Activated T-cell treated with anti-CD3 and anti-CD28 coated beads, Interleukin-2, amount 50 U/mL, for 4 hours (primary cell): ENCODE data around the gene CFAP107. TPM values are rescaled to one million over a fixed set of nuclear protein-coding genes. Genes with fewer than 3 reads are reported as not detected.
"Not testable (repeated sequence)": the region's sequence is repeated elsewhere in the genome, so short reads cannot be mapped to it uniquely, and the experiment has no call there.

Experiments
- ATAC-seq, 2 donors: fragments of 200-7000 bp; cut with Tn5 transposase; one replicate each; pipeline ENCODE4 v1.10.0; 2021
- DNase-seq: peaks from one replicate; pipeline ENCODE4 v3.0.0-alpha.2; 2020
- H3K27me3 Mint-ChIP-seq: one replicate; pipeline ENCODE4 v1.8.0; 2021; ENCODE audit warnings: low read depth, mixed read lengths
- H3K36me3 Mint-ChIP-seq: one replicate; pipeline ENCODE4 v1.8.0; 2022; ENCODE audit warnings: mixed read lengths; ENCODE audit not compliant: insufficient read depth
- H3K4me1 Mint-ChIP-seq: one replicate; pipeline ENCODE4 v1.8.0; 2021; ENCODE audit warnings: low read depth, mixed read lengths
- H3K4me3 Mint-ChIP-seq: one replicate; pipeline ENCODE4 v1.8.0; 2021; ENCODE audit warnings: mild to moderate bottlenecking, moderate library complexity, mixed read lengths
- H3K9me3 Mint-ChIP-seq: one replicate; pipeline ENCODE4 v1.8.0; 2021; ENCODE audit warnings: mixed read lengths
- total RNA-seq, 3 donors: library from RNA; stranded (reverse); gene quantifications; one replicate each; pipeline ENCODE4 v1.2.1, GENCODE V29; 2021

Gene CFAP107
- total RNA-seq, 3 donors from 2014 or later: not detected

- H3K4me3 Mint-ChIP-seq: no peak overlapping the region
- H3K9me3 Mint-ChIP-seq: no peaks in the 10 kb centered on the region
- no peak for DNase-seq
- H3K4me1 Mint-ChIP-seq: no peaks in the 10 kb centered on the region
- no peak for ATAC-seq
- H3K27me3 Mint-ChIP-seq: peaks cover 16% of the 10 kb centered on the region
- no peaks in the 10 kb centered on the region for H3K36me3 Mint-ChIP-seq
These were observed 28.6 kb upstream of the CFAP107 start for GRCh38 chr1:12717301-12717838.

GRCh38 chr1:12722626-12723025 lies 23.4 kb upstream of the CFAP107 start:
- no peak for DNase-seq
- Mint-ChIP-seq H3K4me3 (no peak overlapping the region), H3K9me3 (no peaks in the 10 kb centered on the region), H3K36me3 (no peaks in the 10 kb centered on the region), H3K4me1 (no peaks in the 10 kb centered on the region), H3K27me3 (peaks cover 24% of the 10 kb centered on the region)
- no peak for ATAC-seq

- H3K27me3 Mint-ChIP-seq: peaks cover 34% of the 10 kb centered on the region
These were observed 17.6 kb upstream of the CFAP107 start for GRCh38 chr1:12728391-12728790.

GRCh38 chr1:12730156-12730555 lies 15.8 kb upstream of the CFAP107 start:
- ATAC-seq: no peak
- Mint-ChIP-seq H3K4me3 (no peak overlapping the region), H3K4me1 (no peaks in the 10 kb centered on the region), H3K27me3 (peaks cover 46% of the 10 kb centered on the region), H3K9me3 (peaks cover 27% of the 10 kb centered on the region), H3K36me3 (no peaks in the 10 kb centered on the region)
- DNase-seq: no peak

More at GRCh38 chr1:12728391-12728790, 17.6 kb upstream of the CFAP107 start:
- Mint-ChIP-seq H3K4me3 (no peak overlapping the region), H3K36me3 (no peaks in the 10 kb centered on the region), H3K9me3 (peaks cover 27% of the 10 kb centered on the region), H3K4me1 (no peaks in the 10 kb centered on the region)
- ATAC-seq (no peak), DNase-seq (no peak)

GRCh38 chr1:12731084-12731483 lies 14.9 kb upstream of the CFAP107 start:
- Mint-ChIP-seq H3K27me3 (peaks cover 53% of the 10 kb centered on the region), H3K9me3 (peaks cover 31% of the 10 kb centered on the region)

GRCh38 chr1:12734651-12735050 lies 11.3 kb upstream of the CFAP107 start:
- H3K4me3 Mint-ChIP-seq: no peak overlapping the region
- H3K27me3 Mint-ChIP-seq: peaks cover 72% of the 10 kb centered on the region
- H3K9me3 Mint-ChIP-seq: peaks cover 35% of the 10 kb centered on the region
- ATAC-seq: no peak
- DNase-seq: no peak
- no peaks in the 10 kb centered on the region for H3K4me1 Mint-ChIP-seq
- H3K36me3 Mint-ChIP-seq: no peaks in the 10 kb centered on the region

More at GRCh38 chr1:12731084-12731483, 14.9 kb upstream of the CFAP107 start:
- ATAC-seq, H3K36me3 Mint-ChIP-seq, H3K4me1 Mint-ChIP-seq, DNase-seq, H3K4me3 Mint-ChIP-seq: not testable (repeated sequence)

GRCh38 chr1:12738934-12739333 lies 7.1 kb upstream of the CFAP107 start:
- H3K4me3 Mint-ChIP-seq: no peak overlapping the region
- ATAC-seq (no peak), DNase-seq (no peak)
- peaks cover 60% of the 10 kb centered on the region for H3K27me3 Mint-ChIP-seq
- H3K9me3 Mint-ChIP-seq: peaks cover 18% of the 10 kb centered on the region
- H3K4me1 Mint-ChIP-seq: no peaks in the 10 kb centered on the region
- no peaks in the 10 kb centered on the region for H3K36me3 Mint-ChIP-seq

- Mint-ChIP-seq H3K36me3 (no peaks in the 10 kb centered on the region), H3K9me3 (peaks cover 18% of the 10 kb centered on the region), H3K27me3 (peaks cover 59% of the 10 kb centered on the region), H3K4me3 (no peak overlapping the region), H3K4me1 (no peaks in the 10 kb centered on the region)
- ATAC-seq (no peak), DNase-seq (no peak)
These were observed 6.4 kb upstream of the CFAP107 start for GRCh38 chr1:12739613-12740012.

GRCh38 chr1:12741946-12742345 lies 4.1 kb upstream of the CFAP107 start:
- ATAC-seq: no peak
- Mint-ChIP-seq H3K9me3 (peaks cover 4% of the 10 kb centered on the region), H3K36me3 (no peaks in the 10 kb centered on the region), H3K4me3 (no peak overlapping the region), H3K27me3 (peaks cover 51% of the 10 kb centered on the region), H3K4me1 (no peaks in the 10 kb centered on the region)
- no peak for DNase-seq

- Mint-ChIP-seq H3K27me3 (peaks cover 48% of the 10 kb centered on the region), H3K9me3 (peaks cover 26% of the 10 kb centered on the region), H3K4me3 (no peak overlapping the region), H3K4me1 (no peaks in the 10 kb centered on the region), H3K36me3 (peaks cover 2% of the 10 kb centered on the region)
- DNase-seq: no peak
- no peak for ATAC-seq
These were observed 641 bp upstream of the CFAP107 start for GRCh38 chr1:12745126-12745991.

- ATAC-seq (no peak), DNase-seq (no peak)
- no peaks in the 10 kb centered on the region for H3K4me1 Mint-ChIP-seq
- peaks cover 2% of the 10 kb centered on the region for H3K36me3 Mint-ChIP-seq
- no peak overlapping the region for H3K4me3 Mint-ChIP-seq
- H3K9me3 Mint-ChIP-seq: peaks cover 28% of the 10 kb centered on the region
- peaks cover 45% of the 10 kb centered on the region for H3K27me3 Mint-ChIP-seq
These were observed 2.9 kb downstream of the CFAP107 start for GRCh38 chr1:12748778-12749355.

GRCh38 chr1:12754738-12755137 lies 8.7 kb downstream of the CFAP107 start:
- peaks cover 26% of the 10 kb centered on the region for H3K27me3 Mint-ChIP-seq

GRCh38 chr1:12756273-12756672 lies 10.3 kb downstream of the CFAP107 start:
- Mint-ChIP-seq H3K4me1 (no peaks in the 10 kb centered on the region), H3K4me3 (no peak overlapping the region), H3K27me3 (peaks cover 22% of the 10 kb centered on the region), H3K9me3 (no peaks in the 10 kb centered on the region), H3K36me3 (no peaks in the 10 kb centered on the region)
- no peak for DNase-seq
- no peak for ATAC-seq

More at GRCh38 chr1:12754738-12755137, 8.7 kb downstream of the CFAP107 start:
- Mint-ChIP-seq H3K4me1 (no peaks in the 10 kb centered on the region), H3K36me3 (no peaks in the 10 kb centered on the region), H3K9me3 (peaks cover 9% of the 10 kb centered on the region), H3K4me3 (no peak overlapping the region)
- ATAC-seq: no peak
- DNase-seq: no peak

GRCh38 chr1:12756768-12757413 lies 10.9 kb downstream of the CFAP107 start:
- Mint-ChIP-seq H3K36me3 (no peaks in the 10 kb centered on the region), H3K4me3 (no peak overlapping the region), H3K4me1 (no peaks in the 10 kb centered on the region), H3K9me3 (no peaks in the 10 kb centered on the region), H3K27me3 (peaks cover 22% of the 10 kb centered on the region)
- DNase-seq: no peak
- ATAC-seq: no peak
